ENCODE measurements around the gene KRTAP17-1.

The KRTAP17-1 gene

GRCh38 chr17:41332239-41332638 lies 16.7 kb upstream of the KRTAP17-1 start:
- no peak for DNase-seq (ENCODE audit: low spot score)

GRCh38 chr17:41331606-41332005 lies 16.1 kb upstream of the KRTAP17-1 start:
- no peak for DNase-seq (ENCODE audit: low spot score)

GRCh38 chr17:41329279-41329948 lies 13.9 kb upstream of the KRTAP17-1 start:
- no peak for DNase-seq (ENCODE audit: low spot score)

GRCh38 chr17:41328207-41328606 lies 12.7 kb upstream of the KRTAP17-1 start:
- DNase-seq (ENCODE audit: low spot score): no peak

- DNase-seq (ENCODE audit: low spot score): no peak
Measured at GRCh38 chr17:41327411-41328120, 12.1 kb upstream of the KRTAP17-1 start.

GRCh38 chr17:41326173-41327145 lies 10.9 kb upstream of the KRTAP17-1 start:
- DNase-seq (ENCODE audit: low spot score): no peak

- DNase-seq (ENCODE audit: low spot score): no peak
Measured at GRCh38 chr17:41325611-41326010, 10.1 kb upstream of the KRTAP17-1 start.

- no peak for DNase-seq (ENCODE audit: low spot score)
Measured at GRCh38 chr17:41325126-41325525, 9.6 kb upstream of the KRTAP17-1 start.

- no peak for DNase-seq (ENCODE audit: low spot score)
Measured at GRCh38 chr17:41324180-41325075, 8.9 kb upstream of the KRTAP17-1 start.

GRCh38 chr17:41322903-41323895 lies 7.7 kb upstream of the KRTAP17-1 start:
- no peak for DNase-seq (ENCODE audit: low spot score)

- DNase-seq (ENCODE audit: low spot score): no peak
Measured at GRCh38 chr17:41322094-41322902, 6.8 kb upstream of the KRTAP17-1 start.

GRCh38 chr17:41318231-41318630 lies 2.7 kb upstream of the KRTAP17-1 start:
- no peak for DNase-seq (ENCODE audit: low spot score)

- no peak for DNase-seq (ENCODE audit: low spot score)
Measured at GRCh38 chr17:41315814-41316445, 420 bp upstream of the KRTAP17-1 start.

- DNase-seq (ENCODE audit: low spot score): no peak
Measured at GRCh38 chr17:41311111-41311510, 4.4 kb downstream of the KRTAP17-1 start.

GRCh38 chr17:41308918-41309359 lies 6.6 kb downstream of the KRTAP17-1 start, which contains the start of gene KRTAP16-1:
Gene KRTAP16-1 (minus strand): TSS chr17:41309309. CDS start chr17:41309253, 56 bp downstream.
- no peak for DNase-seq (ENCODE audit: low spot score)

GRCh38 chr17:41308251-41308917 lies 7.1 kb downstream of the KRTAP17-1 start:
- DNase-seq (ENCODE audit: low spot score): no peak

GRCh38 chr17:41307647-41308046 lies 7.9 kb downstream of the KRTAP17-1 start:
- no peak for DNase-seq (ENCODE audit: low spot score)

GRCh38 chr17:41304091-41304490 lies 11.4 kb downstream of the KRTAP17-1 start:
- no peak for DNase-seq (ENCODE audit: low spot score)

Data from hematopoietic multipotent progenitor cell treated with erythropoietin and hydrocortisone succinate and interleukin-3 and kit ligand, for 17 days (in vitro differentiated cells).